ENCODE measurements around the gene TARP.
"Not testable (repeated sequence)": the region's sequence is repeated elsewhere in the genome, so short reads cannot be mapped to it uniquely, and the experiment has no call there.

The TARP gene

GRCh38 chr7:38276096-38276877 lies 2.9 kb upstream of the TARP start:
- H3K9me3 ChIP-seq (ENCODE audit: insufficient read depth, low read length), result no peaks in the 10 kb centered on the region
- no peak overlapping the region for H3K9ac ChIP-seq (ENCODE audit: low read length)

GRCh38 chr7:38274927-38275620 lies 1.6 kb upstream of the TARP start:
- Histone ChIP-seq H3K4me3 (ENCODE audit: low read length) (no peak overlapping the region), H3K27me3 (ENCODE audit: low read depth, low read length) (0 out of 2 replicates have a peak, but pooled peaks cover 5% of the 10 kb centered on the region), H3K4me1 (ENCODE audit: low read length) (peaks cover 7% of the 10 kb centered on the region), H3K4me2 (ENCODE audit: low read length) (no peak overlapping the region), H3K9me3 (ENCODE audit: insufficient read depth, low read length) (no peaks in the 10 kb centered on the region), H2AFZ (ENCODE audit: low read depth, low read length) (no peak overlapping the region), H4K20me1 (ENCODE audit: insufficient read depth, low read length) (no peaks in the 10 kb centered on the region), H3K27ac (ENCODE audit: low read length) (no peak overlapping the region), H3K79me2 (ENCODE audit: low read length) (no peaks in the 10 kb centered on the region), H3K36me3 (replicated peaks; ENCODE audit: low read depth, low read length) (no peaks in the 10 kb centered on the region), H3K9ac (ENCODE audit: low read length) (no peak overlapping the region)
- no peak for TF ChIP-seq EZH2phosphoT487 (IDR thresholded peaks at IDR 0.05; ENCODE audit: low read depth)
- no peak for TF ChIP-seq CTCF (IDR thresholded peaks at IDR 0.05; ENCODE audit: low read depth, low read length)

More at GRCh38 chr7:38276096-38276877, 2.9 kb upstream of the TARP start:
- no peak overlapping the region for H3K4me3 ChIP-seq (ENCODE audit: low read length)
- H2AFZ ChIP-seq (ENCODE audit: low read depth, low read length), result no peak overlapping the region
- peaks cover 7% of the 10 kb centered on the region for H3K4me1 ChIP-seq (ENCODE audit: low read length)
- H3K79me2 ChIP-seq (ENCODE audit: low read length), result no peaks in the 10 kb centered on the region
- H3K27me3 ChIP-seq (ENCODE audit: low read depth, low read length), result 0 out of 2 replicates have a peak, but pooled peaks cover 5% of the 10 kb centered on the region
- H4K20me1 ChIP-seq (ENCODE audit: insufficient read depth, low read length), result no peaks in the 10 kb centered on the region
- no peak overlapping the region for H3K27ac ChIP-seq (ENCODE audit: low read length)
- TF ChIP-seq EZH2phosphoT487 (IDR thresholded peaks at IDR 0.05; ENCODE audit: low read depth), result no peak
- TF ChIP-seq CTCF (IDR thresholded peaks at IDR 0.05; ENCODE audit: low read depth, low read length), result no peak
- H3K36me3 ChIP-seq (replicated peaks; ENCODE audit: low read depth, low read length), result no peaks in the 10 kb centered on the region
- no peak overlapping the region for H3K4me2 ChIP-seq (ENCODE audit: low read length)

GRCh38 chr7:38274486-38274885 lies 1.1 kb upstream of the TARP start:
- H4K20me1 ChIP-seq (ENCODE audit: insufficient read depth, low read length), result no peaks in the 10 kb centered on the region
- no peaks in the 10 kb centered on the region for H3K36me3 ChIP-seq (replicated peaks; ENCODE audit: low read depth, low read length)
- peaks cover 7% of the 10 kb centered on the region for H3K4me1 ChIP-seq (ENCODE audit: low read length)
- H3K4me3 ChIP-seq (ENCODE audit: low read length), result no peak overlapping the region
- no peak overlapping the region for H3K27ac ChIP-seq (ENCODE audit: low read length)
- H3K9me3 ChIP-seq (ENCODE audit: insufficient read depth, low read length), result no peaks in the 10 kb centered on the region
- 0 out of 2 replicates have a peak, but pooled peaks cover 5% of the 10 kb centered on the region for H3K27me3 ChIP-seq (ENCODE audit: low read depth, low read length)
- H3K79me2 ChIP-seq (ENCODE audit: low read length), result no peaks in the 10 kb centered on the region
- H2AFZ ChIP-seq (ENCODE audit: low read depth, low read length), result no peak overlapping the region
- no peak overlapping the region for H3K4me2 ChIP-seq (ENCODE audit: low read length)
- no peak overlapping the region for H3K9ac ChIP-seq (ENCODE audit: low read length)
- TF ChIP-seq EZH2phosphoT487 (IDR thresholded peaks at IDR 0.05; ENCODE audit: low read depth) (no peak), CTCF (IDR thresholded peaks at IDR 0.05; ENCODE audit: low read depth, low read length) (no peak)

GRCh38 chr7:38270405-38270804 lies 3.0 kb downstream of the TARP start:
- not testable (repeated sequence) for H3K9ac ChIP-seq (ENCODE audit: low read length); H2AFZ ChIP-seq (ENCODE audit: low read depth, low read length); H3K27me3 ChIP-seq (ENCODE audit: low read depth, low read length); H3K79me2 ChIP-seq (ENCODE audit: low read length); H4K20me1 ChIP-seq (ENCODE audit: insufficient read depth, low read length); H3K4me2 ChIP-seq (ENCODE audit: low read length); H3K36me3 ChIP-seq (replicated peaks; ENCODE audit: low read depth, low read length); H3K4me1 ChIP-seq (ENCODE audit: low read length); H3K27ac ChIP-seq (ENCODE audit: low read length); H3K9me3 ChIP-seq (ENCODE audit: insufficient read depth, low read length); H3K4me3 ChIP-seq (ENCODE audit: low read length)

GRCh38 chr7:38269704-38270346 lies 3.6 kb downstream of the TARP start:
- not testable (repeated sequence) for H3K36me3 ChIP-seq (replicated peaks; ENCODE audit: low read depth, low read length)

GRCh38 chr7:38265958-38266357 lies 7.5 kb downstream of the TARP start:
- H3K4me2 ChIP-seq (ENCODE audit: low read length); H2AFZ ChIP-seq (ENCODE audit: low read depth, low read length); H3K4me1 ChIP-seq (ENCODE audit: low read length); H3K9ac ChIP-seq (ENCODE audit: low read length); H3K9me3 ChIP-seq (ENCODE audit: insufficient read depth, low read length); H3K27ac ChIP-seq (ENCODE audit: low read length); H4K20me1 ChIP-seq (ENCODE audit: insufficient read depth, low read length); H3K27me3 ChIP-seq (ENCODE audit: low read depth, low read length); H3K36me3 ChIP-seq (replicated peaks; ENCODE audit: low read depth, low read length); H3K79me2 ChIP-seq (ENCODE audit: low read length); H3K4me3 ChIP-seq (ENCODE audit: low read length): not testable (repeated sequence)

More at GRCh38 chr7:38269704-38270346, 3.6 kb downstream of the TARP start:
- not testable (repeated sequence) for H3K9ac ChIP-seq (ENCODE audit: low read length); H4K20me1 ChIP-seq (ENCODE audit: insufficient read depth, low read length); H3K79me2 ChIP-seq (ENCODE audit: low read length); H3K27me3 ChIP-seq (ENCODE audit: low read depth, low read length); H3K27ac ChIP-seq (ENCODE audit: low read length); H3K9me3 ChIP-seq (ENCODE audit: insufficient read depth, low read length); H3K4me3 ChIP-seq (ENCODE audit: low read length); H3K4me1 ChIP-seq (ENCODE audit: low read length); H2AFZ ChIP-seq (ENCODE audit: low read depth, low read length); H3K4me2 ChIP-seq (ENCODE audit: low read length)

Data from OCI-LY3 (cell line).